ENCODE measurements around the gene DTNB.

The DTNB gene

GRCh38 chr2:25371253-25372241 is 301.8 kb downstream of the DTNB start:
- no peak for TF ChIP-seq CTCF (IDR thresholded peaks at IDR 0.05; ENCODE audit: low read depth, low read length, missing control alignments)
- no peak for DNase-seq (ENCODE audit: low read depth)
- in situ Hi-C loops (cut with HindIII; ENCODE audit: low sequenced_read_pairs), result no loop called here
- no peak overlapping the region for H3K4me3 ChIP-seq (ENCODE audit: low read depth, low read length)

- no peak for DNase-seq (ENCODE audit: low read depth)
- no peak overlapping the region for H3K4me3 ChIP-seq (ENCODE audit: low read depth, low read length)
- in situ Hi-C loops (cut with HindIII; ENCODE audit: low sequenced_read_pairs), result no loop called here
- no peak for TF ChIP-seq CTCF (IDR thresholded peaks at IDR 0.05; ENCODE audit: low read depth, low read length, missing control alignments)
Measured at GRCh38 chr2:25369876-25370275, 303.5 kb downstream of the DTNB start.

GRCh38 chr2:25369439-25369838 is 303.9 kb downstream of the DTNB start:
- no peak for DNase-seq (ENCODE audit: low read depth)
- no peak for TF ChIP-seq CTCF (IDR thresholded peaks at IDR 0.05; ENCODE audit: low read depth, low read length, missing control alignments)
- in situ Hi-C loops (cut with HindIII; ENCODE audit: low sequenced_read_pairs), result no loop called here
- no peak overlapping the region for H3K4me3 ChIP-seq (ENCODE audit: low read depth, low read length)

GRCh38 chr2:25368660-25369059 is 304.7 kb downstream of the DTNB start:
- in situ Hi-C loops (cut with HindIII; ENCODE audit: low sequenced_read_pairs), result no loop called here
- DNase-seq (ENCODE audit: low read depth), result no peak
- H3K4me3 ChIP-seq (ENCODE audit: low read depth, low read length), result no peak overlapping the region
- no peak for TF ChIP-seq CTCF (IDR thresholded peaks at IDR 0.05; ENCODE audit: low read depth, low read length, missing control alignments)

- no peak for DNase-seq (ENCODE audit: low read depth)
- no peak for TF ChIP-seq CTCF (IDR thresholded peaks at IDR 0.05; ENCODE audit: low read depth, low read length, missing control alignments)
- in situ Hi-C loops (cut with HindIII; ENCODE audit: low sequenced_read_pairs), result no loop called here
- no peak overlapping the region for H3K4me3 ChIP-seq (ENCODE audit: low read depth, low read length)
Measured at GRCh38 chr2:25367296-25367695, 306.1 kb downstream of the DTNB start.

GRCh38 chr2:25366629-25367028 is 306.7 kb downstream of the DTNB start:
- in situ Hi-C loops (cut with HindIII; ENCODE audit: low sequenced_read_pairs), result no loop called here
- DNase-seq (ENCODE audit: low read depth), result no peak
- no peak overlapping the region for H3K4me3 ChIP-seq (ENCODE audit: low read depth, low read length)
- no peak for TF ChIP-seq CTCF (IDR thresholded peaks at IDR 0.05; ENCODE audit: low read depth, low read length, missing control alignments)
